Fibroblast of the aortic adventitia (primary cell): Measurements from ENCODE around the gene TMPRSS9. TPM values are rescaled to one million over a fixed set of nuclear protein-coding genes. Genes with fewer than 3 reads are reported as not detected.

ENCODE experiments used
- DNase-seq: peaks from one replicate; pipeline ENCODE4 v3.0.0-alpha.2; 2010; ENCODE audit warnings: low read depth
- H3K4me3 ChIP-seq: 2 replicates; pipeline ENCODE4 v1.5.1; 2011; ENCODE audit warnings: low read depth, mild to moderate bottlenecking, control low read depth, low read length, moderate library complexity
- total RNA-seq: library from RNA; depleted of rRNA; stranded (reverse); fragments of >200 nt; gene quantifications from 2 replicates; pipeline ENCODE4 v1.2.3, GENCODE V29; 2012; ENCODE audit warnings: low replicate concordance
- TF ChIP-seq, protein P1 (sequence below): IDR thresholded peaks from 2 replicates; pipeline ENCODE4 v1.5.1; 2011; ENCODE audit warnings: mild to moderate bottlenecking, low read length, control low read depth, inconsistent platforms; ENCODE audit not compliant: insufficient read depth

Gene TMPRSS9
- total RNA-seq, 1 donor = not detected

GRCh38 chr19:2351591-2351990 is 8.5 kb upstream of the TMPRSS9 start:
- no peak overlapping the region for H3K4me3 ChIP-seq
- TF ChIP-seq, protein P1, sequence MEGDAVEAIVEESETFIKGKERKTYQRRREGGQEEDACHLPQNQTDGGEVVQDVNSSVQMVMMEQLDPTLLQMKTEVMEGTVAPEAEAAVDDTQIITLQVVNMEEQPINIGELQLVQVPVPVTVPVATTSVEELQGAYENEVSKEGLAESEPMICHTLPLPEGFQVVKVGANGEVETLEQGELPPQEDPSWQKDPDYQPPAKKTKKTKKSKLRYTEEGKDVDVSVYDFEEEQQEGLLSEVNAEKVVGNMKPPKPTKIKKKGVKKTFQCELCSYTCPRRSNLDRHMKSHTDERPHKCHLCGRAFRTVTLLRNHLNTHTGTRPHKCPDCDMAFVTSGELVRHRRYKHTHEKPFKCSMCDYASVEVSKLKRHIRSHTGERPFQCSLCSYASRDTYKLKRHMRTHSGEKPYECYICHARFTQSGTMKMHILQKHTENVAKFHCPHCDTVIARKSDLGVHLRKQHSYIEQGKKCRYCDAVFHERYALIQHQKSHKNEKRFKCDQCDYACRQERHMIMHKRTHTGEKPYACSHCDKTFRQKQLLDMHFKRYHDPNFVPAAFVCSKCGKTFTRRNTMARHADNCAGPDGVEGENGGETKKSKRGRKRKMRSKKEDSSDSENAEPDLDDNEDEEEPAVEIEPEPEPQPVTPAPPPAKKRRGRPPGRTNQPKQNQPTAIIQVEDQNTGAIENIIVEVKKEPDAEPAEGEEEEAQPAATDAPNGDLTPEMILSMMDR = no peak
- no peak for DNase-seq

DNA sequence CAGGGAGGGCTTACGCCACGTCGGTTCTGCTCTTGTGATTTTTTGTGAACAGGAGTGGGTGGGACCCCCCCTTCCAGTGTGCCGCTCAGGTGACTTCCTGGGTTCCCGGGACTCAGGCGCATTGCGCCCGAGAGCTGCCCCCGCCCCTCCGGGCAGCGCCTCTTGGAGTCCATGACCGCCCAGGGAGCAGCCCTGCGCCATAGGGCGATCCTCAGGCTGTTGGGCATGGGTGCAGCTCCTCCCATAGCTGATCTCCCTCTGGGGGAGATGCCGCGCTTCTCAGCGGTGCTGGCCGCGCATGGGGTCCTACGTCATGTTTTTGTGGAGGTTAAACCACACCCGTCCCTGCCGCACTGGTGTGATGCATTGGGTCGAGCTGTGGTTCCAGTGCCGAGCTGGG is 7.9 kb upstream of the TMPRSS9 start:
- H3K4me3 ChIP-seq = no peak overlapping the region
- TF ChIP-seq, protein P1 = no peak
- DNase-seq = no peak

- DNase-seq = no peak
- TF ChIP-seq, protein P1 = no peak
- H3K4me3 ChIP-seq = no peak overlapping the region
Observed at GRCh38 chr19:2353159-2353886, 6.7 kb upstream of the TMPRSS9 start.

DNA sequence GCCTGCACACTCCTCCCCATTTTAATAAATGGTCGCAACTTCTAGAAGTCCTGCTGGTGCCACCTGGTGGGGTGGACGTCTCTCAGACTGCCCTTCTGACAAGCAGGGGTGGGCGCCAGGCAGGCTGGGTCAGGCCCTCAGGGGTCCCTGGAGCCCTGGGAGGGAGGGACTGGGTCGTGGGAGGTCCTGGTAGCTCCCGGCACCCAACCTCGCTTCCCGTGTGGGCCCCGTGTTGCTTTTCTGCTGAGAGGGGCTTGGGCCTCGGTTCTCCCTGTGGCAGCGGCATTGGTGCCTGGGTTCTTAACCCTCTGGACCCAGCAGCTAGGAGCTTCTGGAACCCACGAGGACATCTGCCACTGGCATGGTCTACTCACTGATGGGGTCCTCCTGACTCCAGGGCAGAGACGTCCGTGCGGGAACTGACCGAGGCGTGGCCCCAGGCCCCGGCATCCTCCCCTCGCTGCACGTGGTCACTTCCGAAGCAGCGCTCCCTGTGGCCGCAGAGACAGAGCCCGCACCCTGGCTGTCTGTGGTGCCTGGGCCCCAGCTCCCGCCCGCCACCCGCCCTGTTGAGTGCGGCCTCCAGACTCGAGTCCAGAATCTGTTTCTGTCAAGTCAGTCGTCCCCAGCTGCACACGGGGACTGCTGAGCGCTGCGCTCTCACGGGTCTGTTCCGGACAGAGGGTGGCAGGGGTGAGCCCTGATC is 6.0 kb upstream of the TMPRSS9 start:
- DNase-seq = no peak
- TF ChIP-seq, protein P1 = no peak
- no peak overlapping the region for H3K4me3 ChIP-seq

DNA sequence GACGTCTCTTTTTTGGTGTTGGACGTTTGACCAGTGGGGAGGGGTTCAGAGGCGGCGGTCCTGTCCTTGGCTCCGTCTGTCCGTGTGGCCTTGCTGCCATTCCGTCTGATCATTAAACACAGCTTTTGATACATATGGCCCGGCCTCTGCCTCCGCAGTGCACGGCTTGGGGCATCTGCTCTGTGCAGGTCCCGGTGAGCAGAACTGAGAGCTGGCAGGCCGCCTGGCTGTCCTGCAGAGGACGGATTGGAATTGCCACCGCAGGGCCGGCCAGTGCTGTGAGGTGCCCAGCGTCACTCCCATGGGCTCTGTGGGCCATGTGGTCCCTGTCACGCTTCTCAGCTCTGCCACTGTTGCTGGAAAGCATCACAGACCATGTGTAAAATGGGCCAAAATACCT is 5.4 kb upstream of the TMPRSS9 start:
- no peak overlapping the region for H3K4me3 ChIP-seq
- TF ChIP-seq, protein P1 = no peak
- DNase-seq = no peak

GRCh38 chr19:2355168-2356035 is 4.7 kb upstream of the TMPRSS9 start:
- H3K4me3 ChIP-seq = no peak overlapping the region
- no peak for DNase-seq
- TF ChIP-seq, protein P1 = no peak
